ENCODE measurements around the gene SMAD7.

The SMAD7 gene

DNA sequence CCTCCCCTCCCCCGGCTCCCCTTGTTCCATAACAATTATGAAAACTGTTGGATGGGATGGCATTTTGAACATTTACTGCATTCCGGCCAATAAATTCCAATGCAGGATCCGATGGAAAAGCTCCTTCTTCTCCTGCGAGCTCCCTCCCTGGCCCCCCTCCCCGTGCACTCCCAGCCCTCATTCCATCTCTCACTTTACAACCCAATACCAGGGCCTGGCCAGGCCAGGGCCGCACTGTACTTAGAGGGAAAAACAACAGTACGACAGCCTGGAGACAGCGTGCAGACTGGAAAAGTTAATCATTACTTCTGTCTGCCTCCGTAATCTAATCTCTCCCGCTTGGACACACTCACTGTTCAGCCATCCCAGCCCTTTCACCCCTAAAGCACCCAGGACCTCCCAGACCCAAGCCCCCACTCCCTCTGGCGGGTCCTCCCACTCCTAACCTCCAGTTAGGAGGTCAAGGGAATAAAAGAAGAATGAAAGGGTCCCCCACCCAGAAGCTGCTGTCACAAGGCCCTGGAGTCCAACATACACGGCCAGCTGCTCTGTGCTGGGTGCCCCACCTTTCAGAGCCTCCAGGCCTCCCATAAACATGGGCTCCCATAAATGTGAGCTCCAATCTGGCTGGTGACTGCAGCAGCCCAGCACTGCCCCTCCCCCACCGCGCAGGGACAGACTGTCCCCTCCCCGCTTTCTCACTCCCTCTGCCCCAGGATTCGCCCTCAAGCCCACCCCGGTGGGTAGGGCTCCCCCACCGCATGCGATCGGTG lies 20.6 kb downstream of the SMAD7 start:
- no peak for DNase-seq (ENCODE audit: low read depth, low spot score)

DNA sequence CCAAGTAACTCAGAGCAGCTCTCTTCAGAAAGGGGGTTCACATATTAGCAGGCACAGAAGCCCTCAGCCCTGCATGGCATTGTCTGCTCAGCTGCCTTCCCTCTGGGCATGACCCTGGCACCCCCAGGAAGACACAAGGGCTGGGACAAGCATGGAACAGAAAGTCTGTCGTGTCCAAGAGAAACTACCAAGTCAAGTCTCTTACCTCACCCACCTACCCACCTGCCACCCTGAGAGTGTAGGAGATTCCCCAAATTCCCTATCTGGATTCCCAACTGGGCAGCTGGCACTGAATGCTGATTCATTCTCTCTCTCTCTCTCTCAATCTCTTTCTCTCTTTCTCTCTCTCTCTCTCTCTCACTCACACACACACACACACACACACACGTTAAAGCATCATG lies 21.6 kb downstream of the SMAD7 start:
- DNase-seq (ENCODE audit: low read depth, low spot score): no peak

DNA sequence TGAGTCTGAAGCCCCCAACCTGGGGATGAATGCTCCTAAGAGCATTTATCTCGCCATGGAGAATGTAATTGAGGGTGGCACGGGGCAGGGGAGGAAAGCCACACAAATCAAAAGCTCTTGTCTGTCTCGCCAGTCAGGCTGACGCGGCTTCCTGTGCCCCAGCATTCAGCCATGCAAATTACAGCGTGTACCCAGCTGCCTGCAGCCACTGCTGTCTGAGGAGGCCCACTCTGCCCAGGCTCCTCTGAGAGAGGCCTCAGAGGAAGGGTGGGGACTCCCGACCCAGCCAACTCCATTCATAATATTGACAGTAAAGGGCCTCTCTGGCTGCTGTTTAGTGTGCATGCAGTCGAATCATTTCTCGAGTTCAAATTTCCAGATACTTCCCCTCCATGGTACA lies 22.0 kb downstream of the SMAD7 start:
- peak; percentile 47 for DNase-seq (ENCODE audit: low read depth, low spot score)

DNA sequence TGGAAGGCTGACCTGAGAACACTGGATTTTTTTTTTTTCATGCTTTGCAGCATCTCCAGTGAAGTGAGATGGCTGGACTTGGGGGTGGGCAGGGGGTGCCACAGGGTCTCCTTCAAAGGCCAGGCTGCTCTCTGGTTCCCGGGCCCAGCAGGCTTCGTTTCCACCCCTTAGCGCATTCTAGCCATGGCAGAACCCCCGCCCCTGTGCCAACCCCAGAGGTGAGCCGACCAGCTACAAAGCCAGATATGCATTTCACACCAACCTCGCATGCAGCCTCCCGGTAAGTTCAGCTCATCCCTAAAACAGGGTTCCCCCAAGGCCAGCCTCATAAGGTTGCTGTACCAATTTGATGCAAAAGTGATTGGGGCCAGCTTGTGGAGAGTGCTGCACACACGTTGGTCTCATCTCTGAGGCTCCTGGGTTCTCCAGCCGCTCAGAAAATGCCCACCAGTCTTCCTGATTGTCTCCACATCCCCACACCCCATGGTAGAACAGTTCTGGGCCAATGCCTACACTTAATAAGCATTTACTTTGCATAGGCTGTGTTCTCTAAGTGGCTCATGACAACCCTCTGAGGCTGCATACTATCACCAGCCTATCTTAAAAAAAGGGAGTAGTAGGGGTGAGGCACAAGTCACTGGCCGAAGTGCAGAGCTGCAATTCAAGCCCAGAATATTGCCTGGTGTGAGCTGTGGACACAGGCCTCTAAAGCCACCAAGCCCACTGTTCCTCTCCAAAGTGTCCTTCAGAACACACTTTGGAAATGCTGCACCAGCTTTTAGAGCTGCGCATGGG lies 23.3 kb downstream of the SMAD7 start:
- DNase-seq (ENCODE audit: low read depth, low spot score): no peak

DNA sequence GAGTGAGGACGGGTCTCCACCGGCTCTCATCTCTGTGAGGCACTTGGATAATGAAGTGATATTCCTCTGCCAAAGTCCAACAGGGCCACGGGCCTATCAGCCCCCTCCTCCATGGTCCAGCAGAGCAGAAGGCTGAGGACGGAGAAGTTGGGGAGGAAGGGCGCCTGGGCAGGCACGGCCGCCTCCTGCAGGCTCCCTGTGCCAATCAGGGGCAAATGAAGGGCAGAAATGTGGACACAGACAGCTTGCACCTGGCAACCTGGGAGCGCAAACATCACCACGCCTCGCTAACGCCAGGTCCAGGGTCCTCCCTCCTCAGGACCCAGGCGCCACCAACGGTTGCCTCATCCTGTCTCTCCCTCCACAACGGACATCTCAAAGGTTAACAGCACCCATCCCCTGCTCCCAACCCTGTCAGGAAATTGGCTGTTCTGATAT lies 24.3 kb downstream of the SMAD7 start:
- no peak for DNase-seq (ENCODE audit: low read depth, low spot score)

DNA sequence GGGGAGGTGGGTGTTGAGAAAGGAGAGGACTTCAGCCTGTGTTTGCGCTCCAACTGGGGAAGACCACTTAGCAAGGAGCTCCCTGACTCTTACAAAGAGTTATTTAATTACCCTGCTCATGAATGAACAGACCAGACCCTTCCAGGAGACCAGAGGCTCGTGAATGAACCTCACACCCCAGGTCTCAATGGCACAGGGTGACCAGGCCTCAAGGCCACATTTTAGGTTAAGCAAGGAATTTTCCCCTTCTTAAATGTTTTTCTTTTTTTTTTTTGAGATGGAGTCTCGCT lies 25.3 kb downstream of the SMAD7 start:
- no peak for DNase-seq (ENCODE audit: low read depth, low spot score)

DNA sequence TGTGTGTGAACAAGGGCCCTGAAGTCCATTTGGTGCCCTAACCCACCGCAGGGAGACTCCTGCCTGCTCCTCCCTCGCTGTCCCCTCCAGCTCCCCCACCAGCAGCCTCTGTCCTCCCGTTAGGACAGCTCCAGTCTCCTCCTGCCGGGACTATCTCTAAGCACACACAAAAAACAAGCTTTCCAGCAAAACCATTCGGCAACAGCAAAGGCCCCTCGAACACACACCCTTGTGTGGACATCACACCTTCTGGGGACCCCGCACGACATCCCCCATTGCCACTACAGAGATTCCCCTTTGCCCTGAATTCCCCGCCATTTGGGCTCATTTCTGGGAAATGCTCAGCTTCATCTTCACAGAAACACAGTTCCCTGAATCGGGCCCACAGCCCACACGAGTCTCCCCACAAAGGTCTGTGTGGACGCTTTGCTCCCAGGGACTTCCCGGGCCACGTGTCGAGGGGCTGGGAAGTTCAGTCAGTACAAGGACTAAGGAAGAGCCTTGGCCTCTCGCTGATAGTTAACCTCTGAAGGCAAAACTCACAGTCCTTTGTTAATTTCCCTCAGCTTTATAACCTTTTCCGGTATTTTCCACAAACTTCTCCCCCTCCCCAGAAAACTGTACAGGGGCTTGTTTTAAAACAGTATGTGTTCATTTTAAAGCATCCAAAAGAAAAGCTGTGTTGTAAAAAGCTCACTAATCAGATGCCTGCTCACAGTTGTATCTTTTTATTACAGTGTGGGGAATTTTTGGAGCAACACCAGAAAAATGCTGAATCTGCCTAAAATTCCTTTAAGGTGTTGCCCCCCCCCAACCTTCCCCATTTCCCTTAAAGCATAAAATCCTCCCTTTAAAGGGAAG lies 25.9 kb downstream of the SMAD7 start:
- DNase-seq (ENCODE audit: low read depth, low spot score): no peak

DNA sequence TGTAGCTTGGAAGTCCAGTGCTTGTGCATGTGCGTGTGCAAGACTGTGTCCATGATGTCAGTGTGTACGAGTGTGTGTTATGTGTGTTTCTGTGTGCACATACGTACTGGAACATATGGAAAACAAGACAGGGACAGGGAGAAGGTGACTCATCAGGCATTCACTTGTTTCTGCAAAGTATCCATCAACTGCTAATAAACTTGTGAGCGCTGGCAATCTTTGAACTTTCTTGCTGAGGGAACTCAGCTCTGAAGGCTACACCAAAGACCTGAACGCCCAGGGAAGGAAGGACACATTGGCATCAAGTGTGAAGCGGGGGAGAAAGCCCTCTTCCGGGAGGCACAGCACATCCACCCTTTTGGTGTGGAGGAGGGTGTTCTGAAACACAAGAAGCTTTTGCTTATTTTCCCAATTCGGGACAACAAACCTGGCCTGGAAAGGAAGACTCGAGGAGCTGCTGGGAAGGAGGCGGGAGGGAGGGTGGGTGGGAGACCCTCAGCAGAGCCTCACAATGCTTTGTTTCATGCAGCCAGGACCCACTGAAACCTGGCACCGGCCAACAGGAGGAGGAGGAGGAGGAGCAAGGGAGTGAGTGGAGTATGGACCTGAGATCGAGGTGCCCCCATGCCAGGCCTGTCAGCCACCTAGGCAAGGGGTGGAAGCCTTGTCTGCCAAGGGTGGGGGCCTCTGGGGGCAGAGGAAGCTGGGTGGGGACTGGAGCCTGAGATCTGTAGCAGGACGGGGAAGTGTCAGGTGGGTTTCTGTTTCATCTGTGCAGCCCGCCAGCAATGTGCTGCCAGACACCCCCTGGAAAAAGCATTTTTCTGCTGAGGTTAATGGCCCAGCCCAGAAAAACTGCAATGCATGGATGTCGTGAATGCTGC lies 26.8 kb downstream of the SMAD7 start:
- no peak for DNase-seq (ENCODE audit: low read depth, low spot score)

DNA sequence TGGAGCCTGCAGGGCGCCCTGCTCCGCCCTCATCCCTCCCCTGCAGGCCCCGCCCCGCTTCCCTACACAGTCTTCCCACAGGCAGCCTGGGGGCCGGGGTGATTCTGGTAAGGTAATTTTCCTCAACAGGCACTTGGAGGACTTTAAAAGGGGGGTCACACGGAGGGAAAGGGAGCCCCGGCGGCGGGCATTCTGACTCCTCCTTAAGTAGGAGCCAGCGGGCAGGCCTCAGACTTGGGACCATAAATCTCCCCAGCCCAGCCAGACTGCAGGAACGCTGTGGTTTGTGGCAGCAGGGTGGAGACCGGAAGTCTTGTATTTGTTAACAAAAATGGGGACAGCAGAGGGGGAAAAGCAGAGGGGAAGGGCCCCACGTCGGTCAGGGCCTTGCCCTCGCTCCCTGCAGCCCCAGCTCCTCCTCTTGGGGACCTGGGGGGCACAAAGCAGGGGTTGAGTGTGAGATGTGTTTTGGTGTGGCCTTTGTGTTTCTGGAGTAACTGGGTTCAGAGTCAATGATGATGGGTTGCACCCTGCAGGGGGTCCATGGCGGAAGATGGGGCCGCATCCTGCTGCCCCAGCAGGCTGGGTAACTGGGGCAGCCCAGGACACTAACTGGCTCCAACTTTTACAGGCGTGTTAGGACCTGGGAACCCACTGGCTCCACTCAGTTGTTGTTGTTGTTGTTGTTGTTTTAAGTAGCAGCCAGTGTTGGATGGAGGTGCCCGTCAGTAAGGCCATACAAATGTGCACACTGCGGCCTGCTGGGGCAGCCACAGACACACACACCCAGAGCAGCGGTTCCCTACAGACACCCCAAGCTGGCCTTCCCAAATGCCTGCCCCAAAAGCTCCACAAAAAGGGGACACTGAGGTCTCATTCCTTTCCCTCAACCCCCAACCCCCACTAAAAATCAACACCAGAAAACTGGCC lies 27.7 kb downstream of the SMAD7 start:
- no peak for DNase-seq (ENCODE audit: low read depth, low spot score)

DNA sequence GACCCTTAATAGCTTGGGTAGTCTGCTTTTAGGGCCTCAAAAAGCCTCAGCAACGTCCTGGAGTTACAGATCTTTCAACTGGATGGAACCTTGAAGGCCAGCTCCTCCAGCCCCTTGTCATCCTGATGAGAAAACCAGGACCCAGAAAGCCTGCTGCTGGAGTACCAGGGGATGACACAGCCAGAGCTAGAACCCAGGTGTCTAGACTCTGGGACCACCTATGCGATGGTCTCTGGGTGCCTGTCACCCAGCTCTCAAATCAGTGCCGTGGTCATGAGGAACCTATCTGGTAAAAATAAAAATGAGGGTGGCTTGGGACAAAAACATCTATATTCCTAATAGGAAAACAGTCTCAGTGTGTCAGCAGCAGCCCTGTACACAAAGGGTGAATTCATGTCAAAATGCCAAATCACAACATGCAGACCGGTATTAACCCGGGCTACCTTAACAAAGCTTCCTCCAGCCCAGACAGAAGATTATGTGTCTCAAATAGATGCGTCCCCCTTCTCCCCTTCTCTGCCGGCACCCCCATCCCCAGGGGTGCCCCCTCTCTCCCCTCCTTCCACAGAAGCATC lies 28.5 kb downstream of the SMAD7 start:
- DNase-seq (ENCODE audit: low read depth, low spot score): no peak

DNA sequence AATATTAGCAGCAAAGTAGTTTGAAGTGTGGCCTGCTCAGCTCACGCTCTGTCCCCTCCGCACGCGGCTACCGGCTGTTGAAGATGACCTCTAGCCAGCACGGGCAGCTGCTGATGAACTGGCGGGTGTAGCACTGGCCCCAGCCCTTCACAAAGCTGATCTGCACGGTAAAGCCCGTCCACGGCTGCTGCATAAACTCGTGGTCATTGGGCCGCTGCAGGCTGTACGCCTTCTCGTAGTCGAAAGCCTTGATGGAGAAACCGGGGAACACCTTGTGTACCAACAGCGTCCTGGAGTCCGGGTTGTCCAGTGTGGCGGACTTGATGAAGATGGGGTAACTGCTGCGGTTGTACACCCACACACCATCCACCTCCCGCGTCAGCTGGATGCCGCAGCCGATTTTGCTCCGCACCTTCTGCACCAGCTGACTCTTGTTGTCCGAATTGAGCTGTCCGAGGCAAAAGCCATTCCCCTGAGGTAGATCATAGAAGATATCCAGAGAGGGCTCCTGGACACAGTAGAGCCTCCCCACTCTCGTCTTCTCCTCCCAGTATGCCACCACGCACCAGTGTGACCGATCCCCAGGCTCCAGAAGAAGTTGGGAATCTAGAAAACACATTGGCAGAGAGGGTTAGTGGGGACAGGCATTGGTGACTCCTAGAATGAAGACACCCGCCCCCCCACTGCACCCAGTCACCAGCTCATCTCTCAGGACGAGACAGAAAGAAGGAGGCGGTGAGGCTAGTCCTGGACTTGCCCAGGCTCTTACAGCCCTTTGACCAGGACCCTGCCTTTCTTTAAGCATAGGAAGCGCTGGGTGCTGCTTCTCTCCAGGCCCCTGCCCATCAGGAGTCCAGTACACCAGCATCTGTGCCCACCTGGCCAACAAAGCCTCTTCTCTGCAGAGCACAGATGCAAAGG lies 29.2 kb downstream of the SMAD7 start:
- DNase-seq (ENCODE audit: low read depth, low spot score): no peak

DNA sequence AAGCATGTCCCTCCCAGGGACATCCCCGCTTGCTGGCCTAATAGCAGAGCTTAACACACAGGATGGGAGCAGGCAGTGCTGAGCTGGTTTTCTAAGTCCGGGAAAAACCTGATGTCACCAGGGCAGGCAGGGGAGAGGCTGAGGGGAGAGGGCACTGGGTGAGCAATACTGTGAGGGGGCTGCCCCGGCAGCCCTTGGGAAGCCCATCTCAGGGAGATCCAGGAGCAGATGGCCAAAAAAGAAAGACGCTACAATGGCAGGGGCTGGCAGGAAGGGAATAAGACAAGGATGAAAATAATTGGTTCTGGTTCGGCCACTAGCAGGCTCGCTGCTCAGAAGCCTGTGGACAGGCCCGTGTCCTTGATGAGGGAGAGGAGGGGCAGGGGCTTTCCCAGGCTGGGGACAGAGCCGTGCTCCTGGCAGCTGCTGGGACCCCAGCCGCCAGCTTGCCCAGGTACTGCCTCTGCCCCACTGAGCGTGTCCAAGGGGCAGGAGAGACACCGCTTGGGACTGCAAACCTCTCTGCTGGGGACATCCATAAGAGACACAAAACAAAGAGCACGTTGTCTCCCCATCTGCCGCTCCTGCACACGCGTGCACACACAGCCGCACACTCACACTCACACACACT lies 30.2 kb downstream of the SMAD7 start:
- no peak for DNase-seq (ENCODE audit: low read depth, low spot score)

DNA sequence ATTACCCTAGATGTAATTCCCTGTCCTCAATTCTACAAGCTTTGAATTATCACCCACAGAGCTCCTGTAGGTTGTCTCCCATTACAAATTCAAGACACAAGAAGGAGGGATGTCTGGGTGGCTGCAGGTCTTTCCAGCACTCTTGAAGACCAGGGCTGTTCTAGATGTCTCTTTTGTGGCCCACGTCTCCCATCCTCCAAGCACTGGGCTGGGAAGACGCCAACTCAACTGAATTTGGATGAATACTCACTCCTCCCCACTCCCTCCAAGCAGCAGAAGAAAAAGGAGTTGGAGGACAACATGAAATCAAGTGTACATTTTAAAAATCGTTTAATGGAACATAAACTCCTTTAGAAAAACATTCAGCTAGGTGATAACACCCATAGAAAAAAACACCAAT lies 31.2 kb downstream of the SMAD7 start:
- no peak for DNase-seq (ENCODE audit: low read depth, low spot score)

DNA sequence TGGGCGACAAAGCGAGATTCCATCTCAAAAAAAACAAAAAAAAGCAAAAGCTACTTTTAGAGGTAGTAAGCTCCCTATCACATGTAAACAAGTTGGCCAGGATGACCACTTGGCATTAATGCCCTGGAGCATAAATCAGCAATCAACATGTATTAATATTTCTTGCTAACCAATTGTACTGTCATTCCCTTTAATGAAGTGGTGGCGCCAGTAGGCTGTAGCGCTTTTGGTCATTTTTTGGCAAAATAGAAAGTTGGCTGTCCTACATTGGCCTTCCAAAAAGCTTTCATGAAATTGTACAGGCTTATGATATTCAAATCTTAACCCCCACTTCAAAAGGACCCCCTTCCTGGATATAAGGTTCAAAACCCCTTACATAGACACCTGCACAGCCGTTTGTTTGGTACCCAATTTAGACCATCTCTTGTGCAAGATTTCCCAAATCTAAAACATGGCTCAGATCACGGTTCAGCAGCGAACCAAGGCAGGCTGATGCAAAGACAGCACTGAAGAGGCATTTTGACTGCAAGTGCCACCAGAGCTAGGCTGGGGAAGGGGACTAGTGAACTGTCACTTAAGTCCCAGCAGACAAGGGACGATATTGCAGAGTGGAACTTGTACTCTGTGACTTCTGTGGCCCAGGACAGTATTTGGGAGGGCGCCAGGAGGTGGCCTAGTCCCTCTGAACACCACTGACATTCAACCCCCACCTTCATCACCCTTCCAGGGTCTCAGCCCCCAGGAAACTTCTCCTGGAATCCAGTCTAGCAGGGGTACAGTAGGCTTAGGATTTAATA lies 31.9 kb downstream of the SMAD7 start:
- no peak for DNase-seq (ENCODE audit: low read depth, low spot score)

DNA sequence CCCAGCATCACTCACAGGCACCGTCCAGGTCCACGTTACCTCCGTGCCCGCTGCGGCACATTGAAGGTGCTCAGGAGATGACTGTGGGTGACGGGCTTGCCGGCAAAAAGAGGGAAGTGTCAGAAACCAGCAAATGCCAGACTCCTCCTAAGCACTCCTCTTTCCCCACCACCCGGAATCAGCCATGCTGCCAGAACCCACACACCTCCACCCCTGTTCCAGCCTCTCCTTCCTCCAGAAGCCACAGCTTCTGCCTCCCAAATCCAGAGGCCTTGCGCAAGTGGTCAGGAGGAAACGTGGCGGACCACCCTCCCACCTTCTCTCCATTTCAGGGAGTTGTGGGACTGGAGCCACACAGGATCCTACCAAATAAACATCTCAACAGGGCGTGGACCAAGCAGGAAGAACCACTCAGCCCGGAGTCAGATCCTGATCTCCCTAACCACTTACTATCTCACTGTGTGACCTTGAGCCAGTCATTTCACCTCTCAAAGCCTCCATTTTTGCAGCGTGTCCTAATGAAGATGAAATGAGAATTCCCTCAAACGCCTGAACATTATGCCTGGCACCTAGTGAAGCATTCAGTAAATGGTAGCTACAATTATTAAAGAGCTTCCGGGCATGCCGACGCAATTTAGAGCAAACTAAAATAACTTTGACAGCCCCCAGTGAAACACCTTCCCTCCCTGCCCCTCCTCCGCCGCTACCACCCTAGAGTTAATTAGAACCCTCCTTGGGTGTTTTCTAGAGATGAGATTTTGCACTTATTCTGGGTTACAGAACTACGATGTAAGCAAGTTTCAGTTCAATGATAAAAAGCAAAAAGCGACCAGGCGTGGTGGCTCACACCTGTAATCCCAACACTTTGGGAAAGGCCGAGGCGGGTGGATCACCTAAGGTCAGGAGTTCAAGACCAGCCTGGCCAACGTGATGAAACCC lies 32.9 kb downstream of the SMAD7 start:
- DNase-seq (ENCODE audit: low read depth, low spot score): no peak

DNA sequence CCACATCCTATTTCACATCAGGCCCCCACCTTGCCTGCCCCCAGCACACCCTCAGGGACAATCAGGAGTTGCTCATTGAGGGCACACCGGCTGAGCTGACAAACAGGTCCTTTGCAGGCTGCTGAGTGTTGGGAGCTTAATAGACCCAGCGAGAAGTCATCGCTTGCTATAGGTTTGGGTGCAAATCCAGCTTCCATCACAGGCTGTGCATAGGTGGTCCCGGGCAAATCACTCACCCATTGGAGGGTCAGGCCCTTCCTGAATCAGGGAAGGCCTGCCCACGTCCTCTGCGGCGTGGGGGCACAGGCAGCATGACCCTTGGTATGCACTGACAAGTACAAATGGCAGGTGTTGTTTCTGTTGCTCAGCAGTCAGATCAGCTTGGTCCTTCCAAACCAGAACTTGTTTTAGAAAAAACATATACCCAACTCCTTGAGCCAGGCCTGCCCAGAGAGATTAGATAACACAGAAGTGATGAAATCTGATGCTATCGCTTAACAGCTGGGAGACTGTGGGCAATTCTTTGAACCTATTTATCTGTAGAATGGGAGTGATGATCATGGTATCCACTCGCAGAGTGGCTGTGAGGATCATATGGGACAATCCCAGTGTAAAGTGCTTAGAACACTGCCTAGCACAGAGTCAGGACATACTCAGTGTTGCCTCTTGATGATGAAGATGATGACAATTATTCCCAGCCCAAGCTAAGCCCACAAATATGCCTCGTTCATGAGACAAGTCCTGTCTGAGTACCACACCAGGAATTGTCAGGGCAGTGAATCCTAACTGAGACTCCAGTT lies 34.9 kb downstream of the SMAD7 start:
- no peak for DNase-seq (ENCODE audit: low read depth, low spot score)
